VCaP (cell line): Measurements from ENCODE around the gene SMIM5.

ENCODE experiments used
- H3K27ac ChIP-seq: fragments of 450-650 bp; 2 replicates; pipeline ENCODE4 v1.5.1; 2017
- CTCF ChIP-seq: fragments of 450-650 bp; conservative IDR thresholded peaks from 2 replicates; pipeline ENCODE4 v1.5.1; 2017; ENCODE audit warnings: mild to moderate bottlenecking, moderate library complexity

Gene SMIM5

GRCh38 chr17:75607086-75607485, 26.1 kb upstream of the SMIM5 start:
- H3K27ac ChIP-seq = no peak overlapping the region
- TF ChIP-seq CTCF = no peak

- TF ChIP-seq CTCF = no peak
- no peak overlapping the region for H3K27ac ChIP-seq
These were observed 22.9 kb upstream of the SMIM5 start for GRCh38 chr17:75610103-75610984.

- no peak for TF ChIP-seq CTCF
- no peak overlapping the region for H3K27ac ChIP-seq
These were observed 21.3 kb upstream of the SMIM5 start for GRCh38 chr17:75611851-75612429.

GRCh38 chr17:75612906-75613626, 20.2 kb upstream of the SMIM5 start:
- no peak for TF ChIP-seq CTCF

GRCh38 chr17:75614006-75614405, 19.2 kb upstream of the SMIM5 start:
- TF ChIP-seq CTCF = no peak
- H3K27ac ChIP-seq = no peak overlapping the region

More at GRCh38 chr17:75612906-75613626, 20.2 kb upstream of the SMIM5 start:
- no peak overlapping the region; the same call in 1 of the 2 replicates for H3K27ac ChIP-seq

- TF ChIP-seq CTCF = no peak
- no peak overlapping the region for H3K27ac ChIP-seq
These were observed 18.5 kb upstream of the SMIM5 start for GRCh38 chr17:75614556-75615270.
